Measurements from ENCODE around the gene NUDT17.

The NUDT17 gene

DNA sequence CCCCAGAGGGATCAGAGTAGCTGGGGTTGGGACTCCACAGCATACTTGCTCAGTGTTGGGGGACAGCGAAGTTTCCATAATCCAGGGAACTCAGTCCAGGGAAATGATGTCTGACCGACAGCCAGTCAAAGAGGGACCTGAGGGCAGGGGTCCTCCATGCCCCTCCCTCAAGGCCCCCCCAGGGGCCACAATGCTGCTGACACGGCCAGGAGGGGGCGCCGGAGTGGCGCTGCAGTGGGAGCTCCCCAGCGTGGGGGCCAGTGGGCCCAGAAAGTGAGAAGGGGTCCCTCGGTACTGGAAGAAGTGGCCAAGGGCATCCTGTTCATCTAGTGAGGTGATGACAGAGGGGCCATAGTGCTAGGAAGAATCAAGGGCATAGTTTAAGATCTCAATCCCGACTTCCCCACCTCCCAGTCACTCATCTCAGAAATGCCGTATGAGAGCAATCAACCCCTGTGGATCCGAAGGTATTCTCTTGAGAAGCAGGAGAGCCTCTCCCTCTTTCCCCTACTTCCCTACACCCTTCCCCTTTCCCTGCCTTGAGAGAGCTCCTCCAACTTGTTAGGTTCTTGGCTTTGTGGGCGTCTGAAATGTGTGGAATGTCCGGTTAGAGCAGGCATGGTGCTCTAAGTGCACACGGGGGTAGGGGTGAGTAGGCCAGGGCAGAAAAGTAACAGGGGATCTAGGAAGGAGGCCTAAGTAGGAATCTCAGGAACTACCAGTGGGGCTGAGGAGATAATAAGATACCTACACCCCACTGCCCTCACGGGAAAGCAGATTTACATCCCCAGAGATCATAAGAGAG lies 4.1 kb downstream of the NUDT17 start:
- DNase-seq: no peak

- DNase-seq: no peak
These were observed 10.1 kb downstream of the NUDT17 start for GRCh38 chr1:145855426-145855948.

DNA sequence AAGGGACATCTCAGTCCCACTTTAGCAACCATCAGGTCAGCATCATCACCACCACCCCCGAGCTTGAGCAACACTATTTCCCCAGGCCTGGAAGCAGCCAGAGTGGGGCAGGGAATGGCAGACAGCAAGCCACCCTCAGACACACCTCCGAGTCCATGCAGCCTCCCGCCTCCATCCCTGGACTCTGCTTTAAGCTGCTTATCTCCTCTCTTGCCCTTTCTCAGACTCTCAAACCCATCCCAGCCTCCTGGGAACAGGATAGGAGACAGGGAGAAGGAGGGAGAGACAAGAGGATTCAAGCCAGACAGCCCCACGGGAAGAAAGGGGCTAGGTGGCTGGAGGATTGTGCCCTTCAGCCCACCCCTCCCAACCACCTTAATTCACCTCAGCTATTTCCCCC lies 11.7 kb downstream of the NUDT17 start:
- no peak for DNase-seq

GRCh38 chr1:145858238-145858900 lies 12.9 kb downstream of the NUDT17 start:
- no peak for DNase-seq

DNA sequence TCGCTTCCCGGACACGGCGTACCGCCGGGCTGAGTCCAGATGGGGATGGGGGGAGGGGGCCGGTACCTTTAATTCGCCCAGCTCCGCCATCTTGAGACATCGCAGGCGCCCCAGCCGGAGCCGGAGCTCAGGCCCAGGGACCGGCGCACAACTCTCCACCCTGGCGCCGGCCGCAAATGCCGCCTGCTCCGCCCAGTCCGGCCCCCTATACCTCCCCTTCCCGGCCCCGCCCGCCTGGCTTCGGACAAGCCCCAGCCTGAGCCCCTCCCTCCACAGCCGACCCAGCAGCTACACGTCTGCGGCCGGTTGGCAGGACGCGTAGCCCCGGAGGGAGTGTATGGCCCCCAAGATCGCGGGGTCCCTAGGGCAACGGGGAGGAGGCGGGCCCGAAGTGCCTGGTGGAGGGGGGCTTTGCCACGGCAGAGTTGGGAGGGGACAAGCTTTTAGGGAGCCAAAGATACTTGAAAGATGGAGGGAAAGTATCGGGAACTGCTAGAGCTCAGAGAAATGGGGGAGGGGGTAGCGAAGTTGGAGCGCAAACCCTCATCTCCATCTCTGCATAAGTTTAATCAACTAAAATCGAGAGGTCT lies 13.6 kb downstream of the NUDT17 start, which contains the start of gene PIAS3:
PIAS3 (minus strand) TSS at position 181 of the 590 bp plus-strand sequence; CDS start at position 90, 91 bp downstream.
- peak; percentile 47 for DNase-seq

DNA sequence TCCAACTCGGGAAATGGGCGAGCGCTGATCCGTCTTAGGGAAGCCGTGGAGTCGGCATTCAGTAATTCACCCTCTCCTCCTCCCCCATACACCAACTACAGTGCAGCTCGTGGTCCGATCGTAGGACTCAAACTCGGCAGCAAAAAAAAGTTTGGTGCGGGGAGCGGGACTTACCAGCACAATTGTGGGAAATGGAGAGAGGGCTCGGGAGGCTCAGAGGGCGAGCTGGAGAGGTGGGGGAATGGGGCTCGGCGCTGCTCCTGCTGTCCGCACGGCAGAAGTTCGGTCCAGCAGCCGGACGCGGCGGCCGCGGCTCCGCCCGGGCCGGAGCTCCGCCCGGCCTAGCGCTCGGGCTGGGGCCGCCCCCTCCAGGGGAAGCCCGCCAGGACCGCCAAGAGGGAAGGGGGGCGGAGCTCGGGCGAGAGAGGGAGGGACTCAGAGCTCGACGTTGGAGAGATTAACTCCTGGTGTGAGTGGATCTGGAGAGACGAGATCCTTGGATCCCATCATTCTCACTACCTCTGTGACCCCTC lies 14.1 kb downstream of the NUDT17 start:
- peak; percentile 51 for DNase-seq

GRCh38 chr1:145863282-145864018 lies 18.0 kb downstream of the NUDT17 start:
- no peak for DNase-seq

DNA sequence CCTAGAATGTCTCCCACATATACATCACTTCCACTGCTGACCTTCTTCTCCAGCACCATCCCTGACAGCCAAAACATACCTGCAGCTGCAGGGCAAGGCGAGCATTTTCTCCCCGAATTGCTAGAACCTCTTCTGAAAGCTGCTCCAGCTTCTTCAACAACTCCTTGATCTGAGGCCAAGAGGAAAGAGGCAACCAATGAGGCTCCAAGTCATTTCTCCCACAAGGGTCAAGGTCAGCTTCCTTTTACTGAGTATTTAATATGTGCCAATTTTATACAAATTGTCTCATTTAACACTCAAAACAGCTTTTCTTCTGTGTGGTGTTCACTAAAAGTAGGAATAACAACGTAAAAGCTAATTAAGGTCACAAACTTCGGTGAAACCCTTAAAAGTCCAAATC lies 22.8 kb downstream of the NUDT17 start:
- no peak for DNase-seq

- DNase-seq: no peak
These were observed 26.8 kb downstream of the NUDT17 start for GRCh38 chr1:145871994-145872924.

DNA sequence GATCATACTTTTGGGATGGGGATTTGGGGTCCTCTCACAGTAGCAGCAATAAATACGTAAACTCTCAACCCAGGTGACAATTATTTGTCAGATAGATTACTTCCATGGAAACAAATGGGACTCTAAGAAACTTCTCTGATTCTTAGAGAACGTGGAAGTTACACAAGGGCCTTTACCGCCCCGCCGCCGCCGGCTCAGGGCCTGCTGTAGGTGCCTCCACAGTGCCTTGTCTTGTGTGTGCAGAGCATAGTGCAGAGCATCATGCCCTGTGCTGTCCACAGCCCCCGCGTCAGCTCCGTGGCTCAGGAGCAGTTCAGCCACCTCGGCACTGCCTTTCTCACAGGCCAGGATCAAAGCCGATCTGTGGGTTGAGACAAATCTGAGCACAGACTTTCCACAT lies 29.2 kb downstream of the NUDT17 start:
- DNase-seq: no peak

- DNase-seq: no peak
These were observed 32.6 kb downstream of the NUDT17 start for GRCh38 chr1:145877923-145878486.

DNA sequence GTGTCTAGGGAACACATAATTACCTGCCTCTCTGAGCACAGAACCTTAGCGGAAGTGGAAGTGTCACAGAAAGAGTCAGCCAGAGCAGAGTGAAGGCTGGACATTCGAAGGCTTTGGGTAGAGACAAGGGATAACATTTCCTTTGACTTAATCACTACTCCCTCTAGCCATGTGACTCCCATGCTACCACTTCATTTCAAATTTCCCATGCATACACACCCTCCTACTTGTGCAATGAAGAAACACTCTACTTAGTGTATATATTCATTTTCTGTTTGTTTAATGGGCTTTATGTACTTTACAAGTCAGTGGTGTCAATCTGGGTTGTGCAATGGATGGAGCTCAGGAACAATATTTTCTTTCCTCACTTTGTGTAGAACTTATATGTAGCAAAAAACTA lies 33.3 kb downstream of the NUDT17 start:
- DNase-seq: no peak

GRCh38 chr1:145879775-145880174 lies 34.3 kb downstream of the NUDT17 start:
- DNase-seq: no peak

DNA sequence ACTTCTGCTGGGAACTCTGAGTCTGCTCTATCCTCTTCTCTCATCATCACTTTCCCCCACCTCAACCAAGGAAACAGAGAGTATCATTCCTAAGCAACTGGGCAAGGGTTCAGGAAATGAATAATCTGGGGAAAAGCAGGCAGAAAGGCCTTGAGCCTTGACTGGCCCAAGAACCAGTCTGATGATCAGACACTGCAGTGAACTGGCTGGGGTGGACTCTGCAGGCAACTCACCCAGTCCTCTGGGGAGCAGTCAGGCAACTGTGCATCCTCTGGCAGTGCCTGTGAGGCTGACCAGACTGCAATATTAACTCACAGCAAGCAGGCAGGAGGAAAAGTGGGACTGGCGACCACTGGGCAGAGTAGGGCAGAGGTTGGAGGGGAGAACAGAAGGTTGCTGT lies 39.2 kb downstream of the NUDT17 start:
- no peak for DNase-seq

- no peak for DNase-seq
These were observed 40.4 kb downstream of the NUDT17 start, which contains the start of gene ANKRD35 for GRCh38 chr1:145885738-145886287. Gene ANKRD35 (minus strand): TSS chr1:145885866. CDS start chr1:145885758, 108 bp downstream.

DNA sequence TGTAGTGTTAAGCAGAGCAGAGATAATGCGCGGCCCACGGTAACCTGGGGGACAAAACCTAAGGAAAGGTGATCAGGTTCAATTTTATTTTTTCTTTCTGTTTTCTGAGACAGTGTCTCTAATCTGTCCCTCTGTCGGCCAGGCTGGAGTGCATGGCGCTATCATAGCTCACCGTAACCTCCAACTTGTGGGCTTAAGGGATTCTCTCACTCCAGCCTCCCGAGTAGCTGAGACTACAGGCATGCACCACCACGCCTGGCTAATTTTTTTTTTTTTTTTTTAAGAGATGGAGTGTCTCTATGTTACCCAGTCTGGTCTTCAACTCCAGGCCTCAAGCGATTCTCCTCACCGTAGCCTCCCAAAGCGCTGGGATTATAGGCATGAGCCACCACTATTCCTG lies 41.0 kb downstream of the NUDT17 start:
- no peak for DNase-seq

DNA sequence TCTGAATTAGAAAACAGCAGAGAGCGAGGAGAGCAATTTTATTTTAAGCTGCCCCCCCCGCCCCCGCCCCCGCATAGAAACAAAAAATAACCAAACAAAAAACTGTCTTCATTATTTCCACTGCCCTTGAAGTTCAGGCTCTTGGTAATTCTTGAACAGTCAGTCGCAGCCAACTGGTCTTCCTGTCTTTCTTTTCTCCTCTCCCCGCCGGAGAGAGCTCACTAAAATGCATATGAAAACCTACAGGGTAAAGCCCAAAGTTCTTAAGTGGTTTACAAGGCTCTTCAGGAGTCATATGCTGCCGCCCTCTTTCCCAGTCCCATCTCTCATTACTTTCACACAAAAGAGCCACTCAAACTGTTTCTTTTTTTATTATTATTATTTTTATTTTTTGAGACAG lies 41.4 kb downstream of the NUDT17 start:
- DNase-seq: no peak

DNA sequence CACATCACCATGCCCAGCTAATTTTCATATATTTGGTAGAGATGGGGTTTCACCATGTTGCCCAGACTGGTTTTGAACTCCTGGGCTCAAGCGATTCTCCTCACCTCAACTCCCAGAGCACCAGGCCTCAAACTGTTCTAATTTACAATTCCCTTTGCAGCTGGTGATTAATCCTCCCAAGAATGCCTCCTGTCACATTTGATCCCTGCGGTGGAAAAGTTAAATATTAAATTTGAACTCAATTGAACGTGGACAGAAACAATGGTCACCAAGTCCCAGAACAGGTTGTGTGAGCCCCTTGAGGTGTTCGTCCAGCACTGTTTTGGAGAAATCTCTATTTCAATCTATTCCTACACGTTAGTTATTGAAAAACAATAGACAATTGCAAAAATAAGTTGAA lies 42.2 kb downstream of the NUDT17 start:
- no peak for DNase-seq

- no peak for DNase-seq
These were observed 44.3 kb downstream of the NUDT17 start for GRCh38 chr1:145889722-145890121.

- DNase-seq: no peak
These were observed 45.7 kb downstream of the NUDT17 start for GRCh38 chr1:145891143-145891542.

Measured in NCI-H524 treated with DMSO at 0.1 percent for 48 hours (cell line).